ENCODE results near the gene SOCS6.
"Not testable (repeated sequence)": the region's sequence is repeated elsewhere in the genome, so short reads cannot be mapped to it uniquely, and the experiment has no call there.

- not testable (repeated sequence) for TF ChIP-seq CTCF (conservative IDR thresholded peaks at IDR 0.05 in 1 of 2, IDR thresholded peaks at IDR 0.05 in 1 of 2; ENCODE audit: low read depth in 1 of 2, low read length in 2 of 2); EZH2 (IDR thresholded peaks at IDR 0.05; ENCODE audit: low read length, missing control alignments)
Measured at GRCh38 chr18:70358105-70358406, 69.2 kb downstream of the SOCS6 start.
